ENCODE measurements around the gene OR7C1.
A peak's percentile ranks its signal among the peaks of the same experiment; 100 is the strongest.
"Not testable (repeated sequence)": the region's sequence is repeated elsewhere in the genome, so short reads cannot be mapped to it uniquely, and the experiment has no call there.

OR7C1 gene

DNA sequence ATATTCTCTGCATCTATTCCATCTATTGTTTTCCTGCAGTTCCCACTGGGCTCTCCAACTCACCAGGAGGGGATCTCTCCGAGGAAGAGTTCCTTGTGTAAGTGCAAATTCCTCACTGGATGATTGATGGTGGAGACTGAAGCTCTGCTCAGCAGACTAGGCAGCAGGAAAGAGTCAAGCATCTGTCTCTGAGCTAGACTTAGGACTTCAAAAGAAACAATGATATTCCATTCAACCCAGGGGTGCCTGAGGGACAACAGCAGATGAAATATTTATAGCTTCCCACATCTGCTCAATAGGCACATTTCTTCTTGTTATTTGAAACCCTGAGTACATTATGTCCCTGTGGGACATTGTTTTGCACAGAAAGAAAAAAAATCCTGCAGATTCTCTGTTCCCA, at the start of gene OR7C1, which contains the start of gene OR7A5:
TSS of gene OR7C1 (minus strand) at position 175 of the 400 bp plus-strand sequence. CDS start 35,049 bp downstream, outside the sequence.
TSS of gene OR7A5 (minus strand) at position 175 of the 400 bp plus-strand sequence. CDS start 6,944 bp downstream, outside the sequence.
- no peak for DNase-seq

GRCh38 chr19:14871619-14872230, 36.7 kb upstream of the OR7C1 start:
- no peak for DNase-seq

DNA sequence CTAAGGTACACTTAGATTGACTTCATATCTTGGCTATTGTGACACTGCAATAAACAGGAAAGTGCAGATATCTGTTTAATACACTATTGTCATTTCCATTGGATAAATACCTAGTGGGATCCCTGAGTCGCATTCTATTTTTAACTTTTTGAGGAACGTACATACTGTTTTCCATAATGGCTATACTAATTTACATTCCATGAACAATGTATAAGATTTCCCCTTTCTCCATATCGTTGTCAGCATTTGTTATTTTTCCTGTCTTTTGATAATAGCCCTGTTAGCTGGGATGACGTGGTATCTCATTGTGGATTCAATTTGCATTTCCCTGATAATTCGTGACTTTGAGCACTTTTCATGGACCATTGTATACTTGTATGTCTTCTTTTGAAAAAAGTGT, 33.5 kb upstream of the OR7C1 start:
- no peak for DNase-seq

DNA sequence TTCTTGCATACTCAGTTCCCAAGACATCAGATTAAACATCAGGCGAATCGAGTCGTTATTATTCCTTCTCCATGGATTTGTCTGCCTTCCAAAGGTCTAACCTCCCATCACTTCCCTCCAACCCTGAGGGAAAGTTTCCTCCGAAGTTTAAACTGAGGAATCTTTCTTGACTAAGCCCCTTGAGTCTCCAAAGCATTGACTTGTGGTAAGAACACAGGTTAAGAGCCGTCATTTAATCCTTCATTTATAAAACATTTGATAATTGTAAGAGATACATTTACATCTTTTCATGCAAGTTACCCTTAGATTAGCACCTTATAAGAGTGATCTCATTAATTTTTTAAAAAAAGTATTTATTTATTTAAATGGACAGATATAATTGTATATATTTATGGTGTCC, 13.8 kb upstream of the OR7C1 start, which contains the start of gene OR7A10:
TSS of gene OR7A10 (minus strand) at position 101 of the 400 bp plus-strand sequence. CDS start 7,045 bp downstream, outside the sequence.
- no peak for DNase-seq

GRCh38 chr19:14843578-14843977, 8.6 kb upstream of the OR7C1 start:
- DNase-seq, result no peak

GRCh38 chr19:14843169-14843568, 8.2 kb upstream of the OR7C1 start:
- no peak for DNase-seq

- no peak for DNase-seq
These were observed 5.2 kb upstream of the OR7C1 start for GRCh38 chr19:14840206-14840605.

DNA sequence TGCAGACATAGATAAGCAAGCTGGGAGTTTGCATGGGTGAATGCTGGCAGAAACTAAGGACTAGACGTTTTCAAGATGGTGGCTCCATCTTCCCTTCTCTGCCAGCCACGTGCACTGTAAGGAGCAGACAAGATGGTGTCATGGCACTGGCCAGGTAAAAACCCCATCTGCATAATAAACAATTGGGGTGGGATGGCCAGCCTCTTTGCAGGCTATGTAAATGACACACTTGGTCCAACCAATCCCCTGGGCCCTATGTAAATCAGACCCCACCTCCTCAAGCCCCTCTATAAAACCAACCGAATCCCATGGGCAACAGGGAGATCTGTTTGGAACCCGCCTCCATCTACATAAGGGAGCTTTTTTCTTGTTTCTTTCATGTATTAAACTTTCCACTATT, 2.4 kb upstream of the OR7C1 start:
- DNase-seq, result no peak

GRCh38 chr19:14830702-14831101, 4.3 kb downstream of the OR7C1 start:
- no peak for DNase-seq

DNA sequence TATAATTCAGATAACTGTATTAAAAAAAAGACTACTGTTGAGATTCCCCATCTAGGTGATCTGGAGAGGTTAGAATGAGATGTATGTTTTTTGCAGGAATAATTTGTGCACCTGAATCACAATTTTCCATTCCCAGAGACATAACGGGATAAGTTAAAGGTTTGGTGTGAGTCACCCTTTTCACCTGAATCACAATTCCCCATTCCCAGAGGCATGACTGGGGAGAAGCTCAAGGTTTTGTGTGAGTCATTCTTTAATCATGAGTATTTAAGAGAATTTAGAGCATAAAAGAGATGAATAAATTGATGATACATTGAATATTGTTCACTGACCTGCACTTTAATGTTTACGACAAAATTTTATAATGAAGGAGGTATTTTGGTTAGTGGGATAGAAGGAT, 9.0 kb downstream of the OR7C1 start:
- no peak for DNase-seq

- no peak for DNase-seq
These were observed 13.0 kb downstream of the OR7C1 start for GRCh38 chr19:14821937-14822336.

GRCh38 chr19:14818588-14818987, 16.4 kb downstream of the OR7C1 start:
- DNase-seq, result no peak

DNA sequence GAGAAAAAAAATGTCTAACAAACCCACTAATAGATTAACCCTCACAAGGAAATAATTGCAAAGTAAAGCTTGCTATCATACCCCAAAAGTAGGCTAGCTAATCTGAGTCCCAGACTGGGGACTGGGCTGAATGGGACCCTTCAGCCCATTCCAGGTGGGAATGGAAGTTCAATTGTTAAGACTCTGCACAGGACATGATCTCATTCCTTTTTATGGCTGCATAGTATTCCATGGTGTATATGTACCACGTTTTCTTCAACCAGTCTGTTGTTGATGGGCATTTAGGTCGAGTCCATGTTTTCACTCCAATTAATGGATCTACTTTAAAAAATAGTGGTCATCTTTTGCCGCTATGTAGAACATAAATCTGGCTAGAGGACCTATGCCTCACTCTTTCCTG, 17.9 kb downstream of the OR7C1 start:
- no peak for DNase-seq

DNA sequence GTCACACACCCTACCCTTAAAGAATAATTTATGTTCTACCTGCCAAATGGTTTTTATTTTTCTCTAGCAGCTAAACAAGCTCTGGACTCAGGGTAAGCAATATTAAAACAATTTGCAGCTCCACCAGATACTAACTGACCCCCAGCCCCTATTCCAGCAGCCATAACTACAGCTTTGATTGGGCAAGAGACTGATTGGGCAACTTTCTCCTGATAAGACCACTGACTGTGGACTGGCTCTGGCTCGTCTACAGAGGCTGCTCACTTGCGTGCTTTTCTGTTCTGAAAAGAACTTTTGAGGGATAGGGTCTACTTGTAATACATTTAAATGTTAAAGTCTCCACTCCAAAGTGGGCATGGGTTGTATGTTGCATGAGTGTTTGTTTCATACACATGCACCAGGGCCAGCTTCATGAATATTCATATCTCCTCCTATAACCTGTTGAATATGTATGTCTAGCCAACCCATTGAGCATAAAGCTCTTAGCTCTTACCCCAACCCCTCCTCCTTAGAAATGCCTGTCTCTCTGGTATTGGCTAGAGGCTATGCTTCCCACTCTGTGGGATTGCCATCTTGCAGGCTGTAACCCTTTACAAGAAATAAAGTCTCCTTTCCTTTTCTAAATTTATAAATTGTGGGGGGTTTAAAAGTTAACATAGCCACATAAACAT, 19.9 kb downstream of the OR7C1 start:
- no peak for DNase-seq

GRCh38 chr19:14809272-14810057, 25.5 kb downstream of the OR7C1 start:
- no peak for DNase-seq

GRCh38 chr19:14804765-14805164, 30.2 kb downstream of the OR7C1 start:
- DNase-seq, result no peak

DNA sequence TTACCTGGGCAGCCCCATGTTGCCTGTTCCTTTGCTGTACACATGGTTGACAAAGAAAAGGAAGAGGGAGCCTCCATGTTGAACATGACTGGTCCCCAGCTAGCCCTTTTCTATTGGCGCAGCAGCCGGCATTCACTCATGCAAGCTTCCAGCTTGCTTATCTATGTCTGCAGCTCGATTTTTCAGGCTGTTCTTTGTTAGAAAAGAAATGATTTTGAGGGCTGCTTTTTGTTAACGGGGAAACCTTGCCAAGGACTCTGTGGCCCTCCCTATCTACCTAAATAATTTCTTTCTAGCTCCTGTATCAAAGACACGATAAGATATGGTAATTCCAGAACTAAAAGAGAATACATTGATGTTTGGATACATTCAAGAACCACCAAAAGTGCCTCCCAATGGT, 36.2 kb downstream of the OR7C1 start:
- no peak for DNase-seq

- no peak for DNase-seq
These were observed 39.0 kb downstream of the OR7C1 start for GRCh38 chr19:14796021-14796420.

DNA sequence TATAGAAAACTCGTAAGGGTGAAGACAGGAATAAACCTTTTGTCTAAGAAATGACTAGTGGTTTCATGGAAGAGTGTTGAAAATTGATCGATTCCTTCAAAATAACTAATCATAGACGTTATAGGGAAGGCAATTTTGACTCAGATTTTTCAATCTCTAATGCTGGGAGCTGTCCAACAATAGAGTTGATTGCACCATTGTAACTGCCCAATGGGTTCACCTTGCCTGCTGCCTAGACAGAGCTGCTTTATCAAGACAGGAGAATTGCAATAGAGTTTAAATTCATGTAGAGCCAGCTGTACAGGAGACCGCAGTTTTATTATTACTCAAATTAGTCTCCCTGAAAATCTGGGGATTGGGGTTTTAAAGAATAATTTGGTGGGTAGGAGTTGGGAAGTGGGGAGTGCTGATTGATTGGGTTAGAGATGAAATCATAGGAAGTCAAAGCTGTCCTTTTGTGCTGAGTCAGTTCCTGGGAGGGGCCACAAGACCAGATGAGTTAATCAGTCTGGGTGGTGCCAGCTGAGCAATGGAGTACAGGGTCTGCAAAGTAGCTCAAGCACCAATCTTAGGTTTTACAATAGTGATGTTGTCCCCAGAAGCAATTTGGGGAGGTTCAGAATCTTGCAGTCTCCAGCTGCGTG, 39.8 kb downstream of the OR7C1 start:
- DNase-seq, result no peak

GRCh38 chr19:14792250-14792649, 42.7 kb downstream of the OR7C1 start:
- DNase-seq, result not testable (repeated sequence)

- DNase-seq, result peak; percentile 37
These were observed 48.5 kb downstream of the OR7C1 start for GRCh38 chr19:14786421-14786851.

GRCh38 chr19:14785102-14785793, 49.7 kb downstream of the OR7C1 start:
- DNase-seq, result peak; percentile 49

DNA sequence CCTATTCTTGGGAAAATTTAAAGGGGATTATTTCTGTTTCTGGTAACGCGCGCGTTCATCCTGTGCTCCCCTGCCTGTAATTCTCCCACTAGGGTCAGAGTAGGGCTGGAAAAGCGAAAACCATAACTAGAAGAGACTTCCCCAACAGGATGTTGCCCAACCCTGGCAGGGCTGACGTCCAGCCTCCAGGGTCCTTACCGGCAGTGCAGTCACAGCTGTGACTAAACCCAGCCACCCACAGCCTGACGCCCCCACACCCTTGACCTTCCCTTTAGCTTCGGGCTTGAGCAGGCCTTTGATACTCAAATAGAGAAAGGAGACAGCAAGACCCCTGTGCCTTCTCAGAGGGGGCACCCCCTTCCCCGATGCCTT, 50.3 kb downstream of the OR7C1 start:
- DNase-seq, result peak; percentile 51
